OCI-LY1 (cell line): Measurements from ENCODE around the gene INKA1.

Source experiments
- H2AFZ ChIP-seq: fragments of 200-600 bp; sonication (generic), shearing (Covaris generic); 2 replicates; pipeline ENCODE4 v1.6.0; 2014; ENCODE audit warnings: antibody characterized with exemption, mild to moderate bottlenecking, low read length
- H3F3A ChIP-seq: fragments of 200-600 bp; sonication (generic), shearing (Covaris generic); 2 replicates; pipeline ENCODE4 v1.6.0; 2014; ENCODE audit warnings: mild to moderate bottlenecking, antibody characterized with exemption, low read length, moderate library complexity; ENCODE audit not compliant: insufficient read depth
- H3K27ac ChIP-seq: fragments of 200-600 bp; sonication (generic); 2 replicates; pipeline ENCODE4 v1.5.1; 2014; ENCODE audit warnings: low read length, mixed run types, mild to moderate bottlenecking, low read depth; ENCODE audit not compliant: poor library complexity, severe bottlenecking
- H3K27me3 ChIP-seq: fragments of 200-600 bp; sonication (generic); 2 replicates; pipeline ENCODE4 v1.6.0; 2014; ENCODE audit warnings: antibody characterized with exemption, mild to moderate bottlenecking, low read length, moderate library complexity; ENCODE audit not compliant: insufficient read depth
- H3K36me3 ChIP-seq: fragments of 200-600 bp; sonication (generic); 2 replicates; pipeline ENCODE4 v1.6.1; 2014; ENCODE audit warnings: mild to moderate bottlenecking, antibody characterized with exemption, low read length, moderate library complexity, mixed read lengths; ENCODE audit not compliant: insufficient read depth
- H3K4me1 ChIP-seq: fragments of 200-600 bp; sonication (generic); 2 replicates; pipeline ENCODE4 v1.5.1; 2014; ENCODE audit warnings: mild to moderate bottlenecking, low read length, moderate library complexity; ENCODE audit not compliant: insufficient read depth, severe bottlenecking
- H3K4me2 ChIP-seq: fragments of 200-600 bp; sonication (generic), shearing (Covaris generic); 2 replicates; pipeline ENCODE4 v1.6.1; 2014; ENCODE audit warnings: low read length
- H3K4me3 ChIP-seq: fragments of 200-600 bp; sonication (generic); 2 replicates; pipeline ENCODE4 v1.5.1; 2014; ENCODE audit warnings: low read length, low read depth, mild to moderate bottlenecking, mixed read lengths; ENCODE audit not compliant: poor library complexity, severe bottlenecking
- H3K79me2 ChIP-seq: fragments of 200-600 bp; shearing (Covaris generic); 2 replicates; pipeline ENCODE4 v1.6.1; 2016; ENCODE audit warnings: mixed run types, low read length, mixed read lengths; ENCODE audit not compliant: insufficient read depth
- H3K9ac ChIP-seq: fragments of 200-600 bp; sonication (generic), shearing (Covaris generic); 2 replicates; pipeline ENCODE4 v1.6.1; 2014; ENCODE audit warnings: mild to moderate bottlenecking, low read length, mixed read lengths
- H3K9me2 ChIP-seq: fragments of 200-600 bp; sonication (generic), shearing (Covaris generic); 2 replicates; pipeline ENCODE4 v1.6.1; 2014; ENCODE audit warnings: low read depth, mild to moderate bottlenecking, low read length, mixed read lengths
- H3K9me3 ChIP-seq: fragments of 200-600 bp; shearing (Covaris generic); 2 replicates; pipeline ENCODE4 v1.6.1; 2014; ENCODE audit warnings: low read length, mixed read lengths
- H4K20me1 ChIP-seq: fragments of 200-600 bp; sonication (generic), shearing (Covaris generic); 2 replicates; pipeline ENCODE4 v1.6.0; 2016; ENCODE audit warnings: mild to moderate bottlenecking, low read length; ENCODE audit not compliant: insufficient read depth
- EZH2 ChIP-seq: fragments of 200-600 bp; sonication (generic), shearing (Covaris generic); IDR thresholded peaks from 2 replicates; pipeline ENCODE4 v1.8.0; 2017; ENCODE audit warnings: borderline replicate concordance, mixed run types, mild to moderate bottlenecking, antibody characterized with exemption, low read length, moderate library complexity, mixed read lengths
- TF ChIP-seq, protein P1 (sequence below): fragments of 200-600 bp; sonication (generic), shearing (Covaris generic); IDR thresholded peaks from 2 replicates; pipeline ENCODE4 v1.5.1; 2017; ENCODE audit warnings: mild to moderate bottlenecking, antibody characterized with exemption, low read length, moderate library complexity, mixed read lengths

Gene INKA1

DNA sequence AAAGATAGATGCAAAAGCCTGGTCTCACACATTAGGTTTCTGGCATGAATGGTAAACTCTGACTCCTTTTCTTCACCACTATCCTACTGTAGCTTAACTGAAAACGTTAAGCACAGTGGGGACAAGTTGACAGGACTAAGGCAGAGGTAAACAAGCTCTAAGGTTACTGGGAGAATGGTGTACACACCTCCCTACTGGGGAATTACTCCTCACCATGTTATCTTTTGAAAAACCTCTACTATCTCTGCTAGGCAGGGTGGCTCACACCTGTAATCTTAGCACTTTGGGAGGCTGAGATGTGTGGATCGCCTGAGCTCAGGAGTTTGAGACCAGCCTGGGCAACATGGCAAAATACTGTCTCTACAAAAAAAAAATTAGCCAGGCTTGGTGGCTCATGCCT lies 45.9 kb upstream of the INKA1 start:
- H3K79me2 ChIP-seq, result peaks cover 18% of the 10 kb centered on the region
- no peak overlapping the region for H3K27ac ChIP-seq
- H3K36me3 ChIP-seq, result no peaks in the 10 kb centered on the region

DNA sequence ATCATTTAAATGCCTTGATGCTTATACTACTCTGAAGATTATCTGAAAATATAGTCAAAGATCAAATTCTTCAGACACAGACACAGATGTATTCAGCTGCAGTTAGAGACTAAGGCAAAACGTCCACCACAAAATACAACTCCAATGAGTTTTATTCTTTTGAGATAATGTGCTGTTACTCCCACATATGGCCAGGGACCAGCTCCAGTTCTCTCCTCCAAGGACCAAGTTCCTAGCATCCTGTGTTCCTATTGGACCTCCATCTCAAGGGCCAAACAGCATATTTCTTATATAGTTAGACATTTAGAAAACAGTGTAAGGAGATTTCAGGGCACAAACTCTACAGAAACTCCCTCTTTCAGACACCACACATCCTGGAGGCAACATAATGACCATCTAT lies 43.8 kb upstream of the INKA1 start:
- H3K4me1 ChIP-seq, result no peaks in the 10 kb centered on the region

More for the DNA sequence above, 45.9 kb upstream of the INKA1 start:
- no peaks in the 10 kb centered on the region for H3K9me3 ChIP-seq
- no peaks in the 10 kb centered on the region for H3K4me1 ChIP-seq
- no peaks in the 10 kb centered on the region for H3F3A ChIP-seq
- no peaks in the 10 kb centered on the region for H3K9me2 ChIP-seq
- H4K20me1 ChIP-seq, result no peaks in the 10 kb centered on the region
- H3K9ac ChIP-seq, result no peak overlapping the region
- TF ChIP-seq, protein P1, sequence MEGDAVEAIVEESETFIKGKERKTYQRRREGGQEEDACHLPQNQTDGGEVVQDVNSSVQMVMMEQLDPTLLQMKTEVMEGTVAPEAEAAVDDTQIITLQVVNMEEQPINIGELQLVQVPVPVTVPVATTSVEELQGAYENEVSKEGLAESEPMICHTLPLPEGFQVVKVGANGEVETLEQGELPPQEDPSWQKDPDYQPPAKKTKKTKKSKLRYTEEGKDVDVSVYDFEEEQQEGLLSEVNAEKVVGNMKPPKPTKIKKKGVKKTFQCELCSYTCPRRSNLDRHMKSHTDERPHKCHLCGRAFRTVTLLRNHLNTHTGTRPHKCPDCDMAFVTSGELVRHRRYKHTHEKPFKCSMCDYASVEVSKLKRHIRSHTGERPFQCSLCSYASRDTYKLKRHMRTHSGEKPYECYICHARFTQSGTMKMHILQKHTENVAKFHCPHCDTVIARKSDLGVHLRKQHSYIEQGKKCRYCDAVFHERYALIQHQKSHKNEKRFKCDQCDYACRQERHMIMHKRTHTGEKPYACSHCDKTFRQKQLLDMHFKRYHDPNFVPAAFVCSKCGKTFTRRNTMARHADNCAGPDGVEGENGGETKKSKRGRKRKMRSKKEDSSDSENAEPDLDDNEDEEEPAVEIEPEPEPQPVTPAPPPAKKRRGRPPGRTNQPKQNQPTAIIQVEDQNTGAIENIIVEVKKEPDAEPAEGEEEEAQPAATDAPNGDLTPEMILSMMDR, result no peak
- no peak overlapping the region for H3K4me3 ChIP-seq
- H2AFZ ChIP-seq, result no peak overlapping the region
- no peaks in the 10 kb centered on the region for H3K27me3 ChIP-seq
- H3K4me2 ChIP-seq, result no peak overlapping the region

DNA sequence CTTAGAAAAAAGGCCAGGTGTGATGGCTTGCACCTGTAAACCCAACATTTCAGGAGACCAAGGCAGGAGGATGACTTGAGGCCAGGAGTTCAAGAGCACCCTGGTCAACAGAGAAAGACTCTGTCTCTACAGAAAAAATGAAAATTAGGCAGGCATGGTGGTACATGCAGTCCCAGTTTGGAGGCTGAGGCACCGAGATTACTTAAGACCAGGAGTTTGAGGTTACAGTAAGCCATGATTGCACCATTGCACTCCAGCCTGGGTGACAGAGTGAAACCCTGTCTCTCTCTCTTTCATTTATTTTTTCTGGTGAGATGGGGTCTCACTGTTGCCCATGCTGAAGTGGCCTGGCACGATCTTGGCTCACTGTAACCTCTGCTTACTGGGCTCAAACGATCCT lies 41.4 kb upstream of the INKA1 start:
- H3F3A ChIP-seq, result no peaks in the 10 kb centered on the region
- no peak overlapping the region for H3K4me2 ChIP-seq
- H3K27ac ChIP-seq, result no peak overlapping the region
- H3K36me3 ChIP-seq, result peaks cover 8% of the 10 kb centered on the region; the same call in 1 of the 2 replicates
- H3K27me3 ChIP-seq, result no peaks in the 10 kb centered on the region
- peaks cover 8% of the 10 kb centered on the region for H3K79me2 ChIP-seq
- no peaks in the 10 kb centered on the region for H4K20me1 ChIP-seq
- H3K9me2 ChIP-seq, result no peaks in the 10 kb centered on the region
- no peak overlapping the region for H3K9ac ChIP-seq
- no peak overlapping the region for H3K4me3 ChIP-seq
- H3K4me1 ChIP-seq, result no peaks in the 10 kb centered on the region
- H2AFZ ChIP-seq, result no peak overlapping the region
- no peak for TF ChIP-seq EZH2
- H3K9me3 ChIP-seq, result no peaks in the 10 kb centered on the region

More for the DNA sequence above, 43.8 kb upstream of the INKA1 start:
- Histone ChIP-seq H3K4me2 (no peak overlapping the region), H3K27ac (no peak overlapping the region), H3K4me3 (no peak overlapping the region), H3F3A (no peaks in the 10 kb centered on the region), H4K20me1 (no peaks in the 10 kb centered on the region), H3K9me2 (no peaks in the 10 kb centered on the region), H3K9ac (no peak overlapping the region), H3K79me2 (peaks cover 18% of the 10 kb centered on the region), H2AFZ (no peak overlapping the region), H3K27me3 (no peaks in the 10 kb centered on the region), H3K9me3 (no peaks in the 10 kb centered on the region), H3K36me3 (no peaks in the 10 kb centered on the region)
- TF ChIP-seq EZH2, result no peak
- TF ChIP-seq, protein P1, result no peak

DNA sequence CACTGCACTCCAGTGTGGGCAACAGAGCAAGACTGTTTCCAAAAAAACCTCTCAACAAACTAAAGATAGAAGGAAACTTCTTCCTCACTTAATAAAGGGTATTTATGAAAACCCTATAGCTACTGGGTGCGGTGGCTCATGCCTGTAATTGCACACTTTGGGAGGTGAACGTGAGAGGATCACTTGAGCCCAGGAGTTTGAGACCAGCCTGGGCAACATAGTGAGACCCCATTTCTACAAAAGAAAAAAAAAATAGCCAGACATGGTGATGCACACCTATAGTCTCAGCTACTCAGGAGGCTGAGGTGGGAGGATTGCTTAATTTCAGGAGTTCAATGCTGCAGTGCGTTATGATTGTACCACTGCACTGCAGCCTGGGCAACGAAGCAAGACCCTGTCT lies 39.1 kb upstream of the INKA1 start:
- peaks cover 11% of the 10 kb centered on the region; the same call in 1 of the 2 replicates for H3K36me3 ChIP-seq
- no peak overlapping the region for H3K27ac ChIP-seq
- H3K4me2 ChIP-seq, result no peak overlapping the region
- TF ChIP-seq, protein P1, result no peak
- TF ChIP-seq EZH2, result no peak
- no peak overlapping the region for H2AFZ ChIP-seq
- peaks cover 23% of the 10 kb centered on the region for H3K79me2 ChIP-seq
- no peaks in the 10 kb centered on the region for H3K9me3 ChIP-seq
- H3K4me3 ChIP-seq, result no peak overlapping the region
- H3K9ac ChIP-seq, result no peak overlapping the region
- no peaks in the 10 kb centered on the region for H4K20me1 ChIP-seq
- H3K4me1 ChIP-seq, result no peaks in the 10 kb centered on the region
- no peaks in the 10 kb centered on the region for H3K9me2 ChIP-seq
- H3F3A ChIP-seq, result no peaks in the 10 kb centered on the region
- no peaks in the 10 kb centered on the region for H3K27me3 ChIP-seq
